RPMI8226 (cell line): ENCODE data around the gene ALPI.

Source experiments
- DNase-seq: peaks from one replicate; pipeline ENCODE4 v3.0.0-alpha.2; 2015

ALPI gene

GRCh38 chr2:232465061-232465460 lies 9.1 kb downstream of the ALPI start:
- DNase-seq: no peak

- DNase-seq: no peak
These were observed 10.3 kb downstream of the ALPI start for GRCh38 chr2:232466221-232466620.

- DNase-seq: peak; percentile 23
These were observed 17.5 kb downstream of the ALPI start for GRCh38 chr2:232473467-232473890.

- DNase-seq: no peak
These were observed 20.1 kb downstream of the ALPI start for GRCh38 chr2:232476045-232476444.

GRCh38 chr2:232476791-232477190 lies 20.8 kb downstream of the ALPI start:
- no peak for DNase-seq

GRCh38 chr2:232477751-232478510 lies 22.0 kb downstream of the ALPI start:
- no peak for DNase-seq

- DNase-seq: no peak
These were observed 22.8 kb downstream of the ALPI start for GRCh38 chr2:232478571-232479340.

GRCh38 chr2:232479341-232480200 lies 23.6 kb downstream of the ALPI start:
- DNase-seq: peak; percentile 30

GRCh38 chr2:232480201-232481190 lies 24.5 kb downstream of the ALPI start:
- no peak for DNase-seq

- no peak for DNase-seq
These were observed 25.6 kb downstream of the ALPI start for GRCh38 chr2:232481322-232482140.

- DNase-seq: no peak
These were observed 26.6 kb downstream of the ALPI start for GRCh38 chr2:232482301-232483238.

- DNase-seq: no peak
These were observed 27.5 kb downstream of the ALPI start for GRCh38 chr2:232483311-232483922.

- no peak for DNase-seq
These were observed 28.1 kb downstream of the ALPI start for GRCh38 chr2:232483923-232484627.

- no peak for DNase-seq
These were observed 28.8 kb downstream of the ALPI start for GRCh38 chr2:232484628-232485347.

- no peak for DNase-seq
These were observed 29.4 kb downstream of the ALPI start for GRCh38 chr2:232485348-232485756.

- DNase-seq: no peak
These were observed 30.0 kb downstream of the ALPI start for GRCh38 chr2:232485757-232486557.
